Measurements from ENCODE around the gene GRK2.
A peak's percentile ranks its signal among the peaks of the same experiment; 100 is the strongest.

Gene GRK2

DNA sequence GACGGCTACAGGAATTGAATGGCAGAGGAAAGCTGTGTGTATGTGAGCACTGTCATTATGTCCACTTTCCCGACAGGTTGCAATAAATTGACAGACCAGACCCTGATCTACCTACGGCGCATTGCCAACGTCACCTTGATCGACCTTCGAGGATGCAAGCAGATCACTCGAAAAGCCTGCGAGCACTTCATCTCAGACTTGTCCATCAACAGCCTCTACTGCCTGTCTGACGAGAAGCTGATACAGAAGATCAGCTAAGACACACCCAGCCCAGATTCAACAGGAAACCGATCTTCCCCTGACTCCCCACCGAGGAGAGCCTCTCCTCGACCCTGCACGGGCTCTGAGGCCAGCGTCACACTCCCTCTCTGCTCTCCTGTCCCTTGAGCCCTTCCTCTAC is 11.5 kb upstream of the GRK2 start:
- no peak for DNase-seq

- DNase-seq: no peak
Observed at GRCh38 chr11:67255353-67255752, 10.9 kb upstream of the GRK2 start.

- DNase-seq: no peak
Observed at GRCh38 chr11:67255864-67256263, 10.4 kb upstream of the GRK2 start.

DNA sequence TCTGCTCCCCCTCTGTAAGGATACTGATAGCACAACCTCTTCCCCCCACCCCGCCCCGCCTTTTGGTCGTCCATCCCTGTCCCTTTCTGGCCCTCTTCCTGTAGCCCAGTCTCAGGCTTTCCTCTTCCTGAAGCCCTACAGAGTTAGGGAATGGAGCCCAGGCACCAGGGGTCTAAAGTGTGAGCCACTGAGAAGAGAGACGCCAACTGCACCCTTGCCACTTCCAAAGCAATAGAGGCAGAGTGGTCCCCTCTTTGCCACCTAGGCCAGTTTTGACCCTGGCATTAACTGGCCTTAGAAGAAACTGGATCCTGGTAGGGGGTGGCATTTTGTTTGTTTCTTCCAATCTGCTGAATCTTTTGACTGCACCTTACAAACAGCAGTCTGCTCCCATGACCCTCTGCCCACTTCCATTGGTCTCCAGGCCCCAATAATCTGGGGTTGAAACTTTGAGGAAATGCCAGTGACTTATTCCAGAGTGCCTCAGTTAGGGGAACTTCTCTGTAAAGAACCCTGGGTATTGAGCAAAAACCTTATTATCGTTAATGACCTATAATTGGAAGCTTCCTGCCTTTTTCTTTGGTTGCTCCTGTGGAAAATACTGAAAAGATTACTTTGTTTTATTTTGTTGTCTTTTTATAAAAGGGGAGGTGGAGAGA is 9.7 kb upstream of the GRK2 start:
- DNase-seq: no peak

GRCh38 chr11:67260406-67260805 is 5.9 kb upstream of the GRK2 start:
- no peak for DNase-seq

DNA sequence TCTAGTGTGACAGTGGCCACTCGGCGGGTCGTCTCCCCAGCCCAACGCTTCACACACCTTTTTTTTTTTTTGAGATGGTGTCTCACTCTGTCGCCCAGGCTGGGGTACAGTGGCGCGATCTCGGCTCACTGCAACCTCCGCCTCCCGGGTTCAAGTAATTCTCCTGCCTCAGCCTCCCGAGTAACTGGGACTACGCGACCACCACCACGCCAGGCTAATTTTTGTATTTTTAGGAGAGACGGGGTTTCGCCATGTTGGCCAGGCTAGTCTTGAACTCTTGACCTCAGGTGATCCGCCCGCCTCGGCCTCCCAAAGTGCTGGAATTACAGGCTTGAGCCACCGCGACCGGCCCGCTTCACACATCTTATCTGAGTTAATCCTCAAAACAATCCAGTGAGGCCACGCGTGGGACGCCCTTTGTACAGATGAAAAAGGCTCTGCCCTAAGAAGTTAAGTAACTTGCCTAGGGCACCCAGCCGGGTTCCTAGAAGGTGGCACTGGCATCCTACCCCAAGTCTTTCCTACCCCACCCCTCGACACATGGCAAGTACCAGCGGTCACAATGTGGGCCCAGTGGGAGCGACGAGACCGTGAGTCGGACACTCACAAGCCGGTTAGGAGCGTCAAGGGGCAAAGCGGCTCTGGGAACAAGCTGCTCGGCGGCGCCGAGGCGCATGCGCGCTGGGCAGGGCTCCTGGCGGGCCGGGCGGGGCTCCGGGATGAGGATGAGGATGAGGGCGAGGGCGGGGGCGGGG is 5.2 kb upstream of the GRK2 start:
- DNase-seq: peak; percentile 52

- DNase-seq: no peak
Observed at GRCh38 chr11:67261640-67261945, 4.7 kb upstream of the GRK2 start.

DNA sequence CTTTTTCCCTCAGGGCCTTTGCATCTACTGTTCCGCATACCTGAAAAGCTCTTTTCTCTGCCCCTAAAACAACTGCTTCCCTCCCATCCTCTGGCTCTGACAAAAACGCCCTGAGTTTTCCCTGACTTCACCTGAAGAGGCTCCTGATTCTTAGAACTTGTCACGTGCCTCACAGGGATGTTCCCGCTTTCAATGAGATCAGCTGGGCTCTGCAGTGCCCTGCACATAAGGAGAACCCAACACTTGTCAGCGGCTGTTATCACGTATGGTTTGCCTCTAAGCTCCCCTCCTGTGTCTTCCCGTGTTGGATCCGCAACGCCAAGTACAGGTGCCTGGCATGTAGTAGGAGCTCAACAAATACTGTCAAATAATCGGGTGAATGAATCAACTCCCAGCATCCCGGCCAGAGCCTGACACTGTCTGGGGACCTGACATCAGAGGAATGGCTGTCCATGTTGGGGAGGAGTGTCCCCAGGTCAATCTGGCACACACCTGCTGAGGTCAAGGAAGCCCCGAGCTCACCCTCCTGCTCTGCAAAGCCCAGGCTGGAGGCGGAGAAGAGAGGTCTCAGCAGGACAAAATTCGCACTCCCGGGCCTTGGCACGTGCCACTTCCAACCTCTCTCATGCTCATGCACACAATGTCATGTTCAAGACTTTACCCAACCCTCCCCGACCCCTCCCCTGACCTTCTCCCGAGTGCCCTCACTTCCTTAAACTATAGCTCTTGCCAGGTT is 4.2 kb upstream of the GRK2 start:
- no peak for DNase-seq

DNA sequence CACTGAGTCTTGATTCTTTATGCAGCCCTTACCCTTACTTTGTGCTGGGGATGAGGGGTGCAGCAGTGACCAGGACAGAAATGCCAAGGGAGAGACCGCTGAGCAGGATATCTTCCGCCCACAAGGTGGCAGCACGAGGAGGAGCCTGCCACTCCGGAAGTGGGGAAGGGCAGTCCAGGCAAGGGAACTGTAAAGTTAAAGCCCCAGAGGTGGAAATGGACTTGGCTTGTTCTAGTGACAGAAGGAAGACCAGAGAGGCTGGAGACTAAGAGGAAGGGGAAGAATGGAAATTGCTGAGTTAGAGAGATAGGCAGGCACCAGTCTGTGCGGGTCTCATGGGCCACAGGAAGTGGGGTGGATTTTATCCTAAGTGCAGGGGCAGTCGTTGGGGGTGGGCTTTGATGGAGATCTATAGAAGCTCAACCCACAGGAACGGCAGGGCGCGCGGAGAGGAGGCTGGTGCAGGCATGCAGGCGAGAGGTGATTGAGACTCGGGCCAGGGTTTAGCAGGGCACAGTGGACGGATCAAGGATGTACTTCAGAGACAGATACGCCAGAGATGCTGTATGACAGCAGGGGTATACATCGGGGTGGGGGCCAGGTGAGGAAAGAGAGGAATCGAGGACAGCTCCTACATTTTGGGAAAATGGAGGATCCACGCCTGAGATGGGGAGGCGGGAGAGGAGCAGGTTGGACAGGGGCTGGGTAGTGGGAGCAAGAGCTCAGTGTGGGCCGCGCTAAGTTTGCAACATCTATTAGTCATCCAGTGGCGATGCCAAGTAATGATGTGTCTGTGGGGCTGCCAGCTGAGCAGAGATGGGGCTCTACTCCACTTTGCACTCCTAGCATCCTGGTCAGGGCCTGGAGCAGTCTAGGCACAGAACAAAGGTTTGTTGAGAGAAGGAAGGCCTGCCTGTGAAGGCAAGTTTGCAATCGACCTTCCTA is 3.3 kb upstream of the GRK2 start:
- DNase-seq: peak; percentile 56

- no peak for DNase-seq
Observed at GRCh38 chr11:67264260-67264659, 2.0 kb upstream of the GRK2 start.

DNA sequence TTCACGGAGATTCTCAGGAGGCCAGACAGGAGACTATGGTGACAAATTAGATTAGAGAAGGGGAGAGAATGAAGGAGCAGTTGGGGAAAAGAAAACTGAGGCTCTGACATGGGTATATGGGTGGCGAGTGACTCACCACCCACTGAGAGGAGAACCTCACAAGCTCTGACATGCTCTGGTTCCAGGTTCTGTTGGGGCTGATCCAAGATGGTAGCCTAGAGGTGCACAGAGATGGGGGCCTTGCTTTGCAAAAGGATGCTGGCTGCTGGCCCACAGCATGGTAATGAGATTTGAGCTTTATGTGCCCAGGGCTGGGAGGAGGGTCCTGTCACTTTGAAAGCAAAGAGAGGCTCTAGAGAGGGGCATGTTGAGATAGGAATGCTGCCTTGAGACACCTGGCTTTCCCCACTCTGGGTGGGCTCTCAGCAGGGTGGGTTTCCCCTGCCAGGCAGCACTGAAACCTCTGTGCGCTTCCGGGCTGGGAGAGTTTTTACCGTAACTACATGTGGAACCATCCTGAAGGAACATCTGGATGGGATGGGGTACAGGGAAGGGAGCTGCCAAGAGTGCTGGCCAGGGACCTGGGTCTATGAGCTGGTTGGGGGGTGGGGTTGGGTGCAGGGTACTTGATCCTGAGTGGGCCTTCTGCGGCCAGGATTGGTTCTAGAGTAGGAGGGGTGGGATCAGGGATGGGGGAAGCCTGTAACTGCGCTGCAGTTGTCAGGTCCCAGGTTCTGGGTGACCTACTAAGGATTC is 1.2 kb upstream of the GRK2 start:
- no peak for DNase-seq

GRCh38 chr11:67265633-67266448 is 432 bp upstream of the GRK2 start:
- peak; percentile 35 for DNase-seq

- no peak for DNase-seq
Observed at GRCh38 chr11:67267188-67268080, 1.2 kb downstream of the GRK2 start.

DNA sequence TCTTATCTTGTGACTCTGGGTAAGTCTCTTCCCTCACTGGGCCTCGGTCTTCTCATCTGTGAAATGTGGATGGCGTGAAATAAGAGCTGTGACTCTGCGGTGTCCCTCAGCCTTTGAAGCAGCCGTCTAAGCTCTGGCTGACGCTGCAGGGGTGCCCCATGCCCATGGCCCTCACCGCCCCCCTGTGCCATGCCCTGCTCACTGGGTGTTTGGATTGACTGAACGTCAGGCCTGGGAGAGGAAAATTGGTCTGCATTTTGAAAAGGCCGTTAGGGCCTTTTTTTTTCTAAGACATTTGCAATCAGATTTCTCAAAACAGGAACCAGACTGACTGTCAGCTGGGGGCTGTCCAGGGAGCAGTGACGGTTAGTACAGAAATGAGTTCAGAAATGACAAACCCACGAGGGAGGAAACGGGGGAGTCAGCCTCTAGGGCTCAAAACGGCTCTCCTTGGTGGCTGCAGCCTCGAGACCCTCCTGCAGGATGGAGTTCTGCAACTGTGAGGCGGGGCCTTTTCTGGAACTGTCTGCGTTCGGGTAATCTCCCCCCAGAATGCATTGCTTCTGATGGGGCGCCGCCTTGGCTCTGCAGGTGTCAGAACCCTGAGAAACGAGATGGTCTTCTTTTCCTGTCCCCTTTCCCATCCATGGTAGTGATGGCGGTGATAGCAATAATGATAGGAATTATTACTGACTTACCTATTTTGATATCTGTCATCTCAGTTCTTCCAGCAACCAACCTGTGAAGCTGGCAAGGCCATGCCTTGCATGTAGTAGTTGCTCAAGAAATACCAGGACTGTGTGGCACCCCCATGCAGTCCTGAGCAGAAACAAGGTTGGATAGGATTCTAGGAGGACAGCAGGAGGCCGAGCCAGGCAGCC is 2.0 kb downstream of the GRK2 start:
- DNase-seq: no peak

- no peak for DNase-seq
Observed at GRCh38 chr11:67268962-67269268, 2.6 kb downstream of the GRK2 start.

DNA sequence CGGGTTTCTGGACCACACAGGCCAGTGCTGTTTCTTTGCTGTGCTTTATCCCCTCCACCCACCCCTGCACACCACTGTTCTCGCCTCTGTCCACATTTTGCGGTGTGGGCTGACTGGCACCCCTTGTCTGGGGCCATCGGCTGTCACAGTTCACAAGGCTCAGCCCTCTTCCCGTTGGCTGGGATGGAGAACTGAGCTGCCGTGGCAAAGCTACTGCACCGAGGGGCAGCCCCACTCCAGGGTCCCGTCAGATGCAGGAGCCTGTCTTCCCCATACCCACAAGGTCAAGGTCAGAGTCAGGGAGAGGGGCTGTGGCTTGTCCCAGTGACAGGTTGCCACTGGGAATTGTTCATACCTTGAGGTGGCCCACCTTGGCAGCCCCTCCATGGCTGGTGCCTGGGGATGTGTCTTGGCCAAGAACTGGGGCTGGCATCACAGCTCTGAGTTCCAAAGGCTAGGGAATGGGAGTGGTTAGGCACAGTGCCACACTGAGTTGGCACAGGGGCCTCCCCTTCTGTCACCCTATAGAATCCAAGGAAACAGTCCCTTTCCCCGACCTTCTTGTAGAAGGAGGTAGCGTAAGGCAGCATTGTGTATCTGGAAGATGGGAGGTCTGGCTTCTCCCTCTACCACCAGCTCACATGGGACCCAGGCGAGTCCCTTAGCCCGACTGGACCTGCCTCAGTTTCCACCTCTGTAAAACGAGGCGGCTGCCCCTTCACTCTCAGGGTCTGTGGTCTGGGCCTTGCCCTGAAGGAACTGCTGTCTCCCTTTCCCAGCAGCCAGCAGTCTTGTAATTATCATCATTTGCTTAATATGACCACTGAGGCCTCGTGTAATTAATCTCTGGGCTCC is 3.4 kb downstream of the GRK2 start:
- no peak for DNase-seq

GRCh38 chr11:67270256-67271204 is 4.3 kb downstream of the GRK2 start:
- no peak for DNase-seq

Measured in T1000 (cell line).